Ovary (tissue), 9 donors: ENCODE results near the gene DBH. TPM values are rescaled to one million over a fixed set of nuclear protein-coding genes. Genes with fewer than 3 reads are reported as not detected.
A peak's percentile ranks its signal among the peaks of the same experiment; 100 is the strongest.

Experiments
- DNase-seq, 5 donors: peaks; one replicate each; pipeline ENCODE4 v3.0.0-alpha.2; 2019 to 2020
- H3K27ac ChIP-seq, 2 donors: fragments of 200-600 bp; one replicate each; pipeline versions ENCODE4 v1.5.1 to v1.8.0; 2019 to 2022
- H3K27me3 ChIP-seq: fragments of 200-600 bp; one replicate; pipeline ENCODE4 v1.8.0; 2022
- H3K36me3 ChIP-seq: fragments of 200-600 bp; sonication (generic); one replicate; pipeline ENCODE4 v1.5.1; 2019
- H3K4me1 ChIP-seq: one replicate; pipeline ENCODE4 v1.8.1; 2013; ENCODE audit warnings: mild to moderate bottlenecking, moderate library complexity; ENCODE audit not compliant: insufficient read depth
- H3K4me3 ChIP-seq: fragments of 200-600 bp; sonication (generic); one replicate; pipeline ENCODE4 v1.5.1; 2017
- H3K9me3 ChIP-seq, 2 donors: fragments of 200-600 bp in 1 of 2; sonication (generic) in 1 of 2; one replicate each; pipeline versions ENCODE4 v1.5.1 to v1.8.1; 2013 to 2019; ENCODE audit warnings: mild to moderate bottlenecking in 1 of 2, moderate library complexity in 1 of 2
- CTCF ChIP-seq, 3 donors: fragments of 450-650 bp in 2 of 3; fragments of 200-600 bp in 1 of 3; IDR thresholded peaks; one replicate each; pipeline versions ENCODE4 v1.5.1 to v1.8.0; 2016 to 2022; ENCODE audit warnings: antibody characterized with exemption in 3 of 3, mild to moderate bottlenecking in 1 of 3
- EP300 ChIP-seq: sonication (generic); formaldehyde crosslinking; IDR thresholded peaks from one replicate; pipeline ENCODE4 v1.6.1; 2017; ENCODE audit warnings: antibody characterized with exemption
- POLR2A ChIP-seq: fragments of 450-650 bp; IDR thresholded peaks from one replicate; pipeline ENCODE4 v1.6.1; 2017; ENCODE audit warnings: antibody characterized with exemption, mild to moderate bottlenecking, moderate library complexity
- WGBS, 3 donors: extraction: QIAGEN DNeasy Blood & Tissue Kit in 1 of 3; methylation state at CpG; one replicate each; pipeline versions ENCODE4 v1.1.5 to v1.1.7; 2013 to 2017; 5-methylcytosine and 5-hydroxymethylcytosine counted together
- intact Hi-C, 4 donors: fragments of 100-400 bp; cut with DNase I; formaldehyde crosslinking; loops; one replicate each; pipeline versions ENCODE4 v1.11.0 to v1.15.1; 2022 to 2023
- polyA plus RNA-seq, 2 donors: library from polyadenylated mRNA; stranded (reverse); fragments of 200-250 nt in 1 of 2; fragments of 350-450 nt in 1 of 2; fragmentation: Illumina TruSeq in 1 of 2; extraction: RNeasy Lipid Tissue Mini Kit (QIAGEN cat#74804) in 1 of 2; gene quantifications; one replicate each; pipeline ENCODE4 v1.2.3, GENCODE V29; 2013 to 2014
- total RNA-seq, 7 donors: library from RNA; depleted of rRNA in 2 of 7; stranded (reverse); fragments of >200 nt in 2 of 7; fragmentation: NEBNext Ultra II Directional in 3 of 7; extraction: Animal tissue kit (Norgen Biotek cat#: 25700) in 3 of 7; gene quantifications; one replicate each; pipeline versions ENCODE4 v1.1.0 to v1.2.4, GENCODE V29; 2016 to 2023
- donor health status: DM: no; HTN: no; CAD: no; lungs with moderate emphysema.
- donor health status: DM: no; HTN: no; CAD: no.
- donor health status: Bipolar disorder and iron deficiency.
- donor health status: DM: yes; HTN: yes; CAD: no.
- donor health status: DM: no; HTN: no; CAD: no.
- donor health status: DM: yes; HTN: yes; CAD: no.

The DBH gene
- total and polyA plus RNA-seq, 9 donors = 0.28 TPM; not detected in 8

GRCh38 chr9:133703591-133704399, 67.6 kb downstream of the DBH start:
- TF ChIP-seq POLR2A (no peak), EP300 (no peak), CTCF (IDR thresholded peaks at IDR 0.05) (no peak)
- H3K4me1 ChIP-seq = peaks cover 14% of the 10 kb centered on the region
- intact Hi-C loops = no loop called here
- WGBS, 3 donors = 85 to 89% (median 88%) methylated on average over 18 to 21 of the region's 21 CpGs
- no peaks in the 10 kb centered on the region for H3K9me3 ChIP-seq
- no peaks in the 10 kb centered on the region for H3K27me3 ChIP-seq
- no peak overlapping the region for H3K27ac ChIP-seq
- H3K36me3 ChIP-seq = no peaks in the 10 kb centered on the region
- no peak overlapping the region for H3K4me3 ChIP-seq
- peak in 3 of 5 donors; percentile 17 to 44 (median 38) for DNase-seq

DNA sequence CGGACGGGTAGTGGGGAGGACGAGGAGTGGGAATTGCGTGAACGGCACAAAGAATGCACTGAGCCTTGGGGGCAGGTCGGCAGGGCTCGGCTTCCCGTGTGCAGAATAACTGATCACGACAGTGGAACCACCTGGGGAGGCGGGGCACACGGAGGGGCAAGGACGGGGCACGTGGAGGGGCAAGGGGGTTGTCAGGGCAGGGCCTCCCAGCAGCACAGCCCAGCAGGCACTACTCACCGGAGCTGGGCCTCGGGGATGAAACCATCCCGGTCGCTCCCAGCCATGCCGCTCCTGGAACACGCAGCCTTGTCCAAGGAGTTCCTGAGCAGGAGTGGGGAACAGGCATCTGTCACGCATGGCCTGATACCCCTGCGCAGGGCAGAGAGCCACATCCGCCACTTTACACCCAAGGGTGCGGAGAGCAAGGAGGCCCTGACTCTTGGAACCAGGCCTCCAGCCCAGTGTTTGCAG, 68.6 kb downstream of the DBH start:
- no peaks in the 10 kb centered on the region for H3K27me3 ChIP-seq
- no peak overlapping the region for H3K27ac ChIP-seq
- H3K4me3 ChIP-seq = no peak overlapping the region
- peak in 4 of 5 donors; percentile 12 to 29 (median 18) for DNase-seq
- H3K4me1 ChIP-seq = peaks cover 14% of the 10 kb centered on the region
- H3K9me3 ChIP-seq = no peaks in the 10 kb centered on the region
- no peaks in the 10 kb centered on the region for H3K36me3 ChIP-seq
- TF ChIP-seq EP300 (no peak), CTCF (IDR thresholded peaks at IDR 0.05) (no peak), POLR2A (no peak)
- WGBS, 3 donors = 91 to 92% (median 92%) methylated on average over 22 to 23 of the region's 23 CpGs
- intact Hi-C loops = no loop called here

GRCh38 chr9:133705576-133705975, 69.4 kb downstream of the DBH start:
- Histone ChIP-seq H3K27me3 (no peaks in the 10 kb centered on the region), H3K36me3 (no peaks in the 10 kb centered on the region), H3K4me1 (peaks cover 14% of the 10 kb centered on the region), H3K9me3 (no peaks in the 10 kb centered on the region), H3K4me3 (no peak overlapping the region), H3K27ac (no peak overlapping the region)
- intact Hi-C loops = no loop called here
- 89 to 92% (median 90%) methylated on average over 10 of the region's 10 CpGs for WGBS, 3 donors
- TF ChIP-seq POLR2A (no peak), EP300 (no peak), CTCF (IDR thresholded peaks at IDR 0.05) (no peak)
- peak in 3 of 5 donors; percentile 9 to 24 (median 15) for DNase-seq

GRCh38 chr9:133706307-133707050, 70.3 kb downstream of the DBH start:
- TF ChIP-seq POLR2A (no peak), CTCF (IDR thresholded peaks at IDR 0.05) (no peak), EP300 (no peak)
- H3K4me1 ChIP-seq = peaks cover 14% of the 10 kb centered on the region
- no peaks in the 10 kb centered on the region for H3K27me3 ChIP-seq
- H3K36me3 ChIP-seq = no peaks in the 10 kb centered on the region
- no peak overlapping the region for H3K4me3 ChIP-seq
- 25 to 38% (median 36%) methylated on average over 12 of the region's 12 CpGs for WGBS, 3 donors
- peak in 3 of 5 donors; percentile 20 to 27 (median 23) for DNase-seq
- intact Hi-C loops = no loop called here
- no peaks in the 10 kb centered on the region for H3K9me3 ChIP-seq
- H3K27ac ChIP-seq = no peak overlapping the region
